ACC112 (cell line): ENCODE results near the gene FMNL2.
"Not testable (repeated sequence)": the region's sequence is repeated elsewhere in the genome, so short reads cannot be mapped to it uniquely, and the experiment has no call there.

Source experiments
- H2AFZ ChIP-seq: fragments of 200-600 bp; sonication (generic); one replicate; pipeline ENCODE4 v1.6.0; 2017; ENCODE audit warnings: antibody characterized with exemption, low read length; ENCODE audit not compliant: unreplicated experiment
- H3K27ac ChIP-seq: fragments of 200-600 bp; sonication (generic); 2 replicates; pipeline ENCODE4 v1.5.1; 2014; ENCODE audit warnings: low read depth, mild to moderate bottlenecking, antibody characterized with exemption, low read length, moderate library complexity
- H3K27me3 ChIP-seq: fragments of 200-600 bp; sonication (generic); 2 replicates; pipeline ENCODE4 v1.6.1; 2014; ENCODE audit warnings: mild to moderate bottlenecking, antibody characterized with exemption, low read length, moderate library complexity, mixed read lengths; ENCODE audit not compliant: insufficient read depth
- H3K36me3 ChIP-seq: fragments of 200-600 bp; sonication (generic); 2 replicates; pipeline ENCODE4 v1.6.1; 2016; ENCODE audit warnings: mild to moderate bottlenecking, antibody characterized with exemption, low read length, moderate library complexity, mixed read lengths; ENCODE audit not compliant: insufficient read depth
- H3K4me1 ChIP-seq: fragments of 200-600 bp; sonication (generic); one replicate; pipeline ENCODE4 v1.6.1; 2016; ENCODE audit warnings: low read length, mixed read lengths; ENCODE audit not compliant: insufficient read depth, unreplicated experiment, control insufficient read depth
- H3K4me3 ChIP-seq: fragments of 200-600 bp; sonication (generic); 2 replicates; pipeline ENCODE4 v1.5.1; 2014; ENCODE audit warnings: mild to moderate bottlenecking, low read depth, low read length
- H3K79me2 ChIP-seq: fragments of 200-600 bp; sonication (generic); one replicate; pipeline ENCODE4 v1.6.0; 2016; ENCODE audit warnings: low read length; ENCODE audit not compliant: control insufficient read depth, unreplicated experiment, insufficient read depth

The FMNL2 gene

DNA sequence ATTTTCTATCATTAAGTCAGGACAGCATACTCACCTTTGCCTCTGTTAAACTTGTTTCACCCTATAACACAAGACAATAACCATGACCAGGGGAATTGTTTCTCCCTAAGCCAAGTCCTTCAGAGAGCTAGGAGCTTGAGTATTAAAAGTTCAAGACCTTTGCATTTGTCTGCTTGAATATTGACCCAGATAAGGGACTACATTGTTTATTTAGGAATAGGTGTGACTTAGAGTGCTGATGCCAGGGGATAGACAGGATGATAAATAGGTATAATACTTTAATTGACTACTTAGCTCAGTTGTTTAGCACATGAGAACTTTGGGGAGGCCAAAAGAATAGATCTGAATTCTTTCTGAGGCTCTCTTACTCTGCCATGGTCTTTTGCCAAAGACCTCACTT, 185.8 kb downstream of the FMNL2 start:
- peaks cover 23% of the 10 kb centered on the region for H3K79me2 ChIP-seq
- H3K36me3 ChIP-seq, result no peaks in the 10 kb centered on the region
- no peaks in the 10 kb centered on the region for H3K27me3 ChIP-seq
- H3K4me3 ChIP-seq, result no peak overlapping the region
- H3K27ac ChIP-seq, result no peak overlapping the region
- H2AFZ ChIP-seq, result no peak overlapping the region
- H3K4me1 ChIP-seq, result peaks cover 35% of the 10 kb centered on the region

DNA sequence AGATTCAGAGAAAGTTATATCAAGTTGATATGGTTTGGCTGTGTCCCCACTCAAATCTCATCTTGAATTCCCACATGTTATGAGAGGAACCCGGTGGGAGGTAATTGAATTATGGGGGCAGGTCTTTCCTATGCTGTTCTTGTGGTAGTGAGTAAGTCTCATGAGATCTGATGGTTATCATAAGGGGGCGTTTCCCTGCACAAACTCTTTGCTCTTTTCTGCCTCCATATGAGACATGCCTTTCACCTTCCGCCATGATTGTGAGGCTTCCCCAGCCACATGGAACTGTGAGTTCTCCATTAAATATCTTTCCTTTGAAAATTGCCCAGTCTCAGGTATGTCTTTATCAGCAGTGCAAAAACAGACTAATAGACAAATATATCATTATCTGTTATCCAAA, 187.5 kb downstream of the FMNL2 start:
- Histone ChIP-seq H3K79me2 (peaks cover 28% of the 10 kb centered on the region), H3K27ac (peak overlapping the region; percentile 68), H3K4me1 (peaks cover 44% of the 10 kb centered on the region)
- not testable (repeated sequence) for H3K27me3 ChIP-seq, H2AFZ ChIP-seq, H3K4me3 ChIP-seq, H3K36me3 ChIP-seq

DNA sequence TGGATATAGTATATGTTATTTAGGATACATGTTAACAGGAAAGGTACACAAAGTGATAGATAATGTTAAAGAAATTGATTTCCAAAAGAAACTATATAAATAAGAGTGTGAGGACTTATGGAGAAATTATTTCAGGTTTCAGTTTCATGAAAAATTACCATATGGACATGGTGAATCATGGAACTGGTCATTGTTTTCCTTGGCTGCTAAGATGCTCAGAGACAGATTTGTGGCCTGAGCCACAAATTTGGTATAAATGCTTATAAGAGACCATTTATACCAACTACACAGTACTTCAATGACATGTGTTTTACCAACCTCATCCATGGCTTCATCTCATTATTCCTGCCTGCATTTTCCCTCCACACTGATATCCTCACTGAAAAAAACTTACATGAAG, 188.1 kb downstream of the FMNL2 start:
- Histone ChIP-seq H3K27me3 (no peaks in the 10 kb centered on the region), H3K4me1 (peaks cover 44% of the 10 kb centered on the region), H3K79me2 (peaks cover 28% of the 10 kb centered on the region), H3K4me3 (peak overlapping the region; percentile 11; the same call in 1 of the 2 replicates), H3K36me3 (no peaks in the 10 kb centered on the region), H3K27ac (peak overlapping the region; percentile 68), H2AFZ (no peak overlapping the region)

DNA sequence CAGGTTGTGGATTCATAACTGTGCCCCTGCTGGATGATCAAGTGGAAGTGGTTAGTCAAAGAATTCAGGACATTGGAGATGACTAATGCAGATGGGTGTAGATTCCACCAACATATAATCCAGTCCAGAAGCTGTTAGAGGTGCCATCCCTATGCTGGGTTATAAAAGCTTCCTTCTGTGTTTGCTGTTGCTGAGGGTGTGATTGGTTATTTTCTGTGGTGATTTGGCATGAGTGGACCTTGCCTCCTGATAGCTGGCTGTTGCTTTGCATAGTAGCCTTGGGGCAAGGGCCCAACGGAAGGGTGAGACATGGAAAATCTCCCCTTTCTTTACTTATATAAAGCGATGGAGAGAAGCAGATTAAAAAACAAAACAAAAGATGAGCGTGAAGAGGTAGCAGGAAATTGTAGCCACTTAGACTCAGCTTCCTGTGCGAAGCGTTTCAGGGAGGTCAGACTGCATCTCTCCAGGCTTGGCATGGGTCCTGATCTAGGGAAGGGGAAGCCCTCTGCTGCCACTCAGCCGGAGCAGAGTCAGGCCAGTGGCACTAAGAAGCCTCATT, 190.4 kb downstream of the FMNL2 start:
- H3K27ac ChIP-seq, result peak overlapping the region; percentile 70
- H3K79me2 ChIP-seq, result peaks cover 23% of the 10 kb centered on the region
- no peaks in the 10 kb centered on the region for H3K36me3 ChIP-seq
- H3K4me1 ChIP-seq, result peaks cover 44% of the 10 kb centered on the region
- no peaks in the 10 kb centered on the region for H3K27me3 ChIP-seq
- H3K4me3 ChIP-seq, result peak overlapping the region; percentile 13; the same call in 1 of the 2 replicates
- no peak overlapping the region for H2AFZ ChIP-seq

- Histone ChIP-seq H3K4me1 (peaks cover 29% of the 10 kb centered on the region), H3K4me3 (no peak overlapping the region), H3K79me2 (peaks cover 25% of the 10 kb centered on the region), H3K27ac (no peak overlapping the region), H3K36me3 (no peaks in the 10 kb centered on the region), H2AFZ (no peak overlapping the region), H3K27me3 (no peaks in the 10 kb centered on the region)
Measured at GRCh38 chr2:152529420-152530115, 194.6 kb downstream of the FMNL2 start.

- Histone ChIP-seq H3K27me3 (no peaks in the 10 kb centered on the region), H3K36me3 (no peaks in the 10 kb centered on the region), H3K4me1 (peaks cover 15% of the 10 kb centered on the region), H3K79me2 (peaks cover 43% of the 10 kb centered on the region), H3K4me3 (no peak overlapping the region), H3K27ac (no peak overlapping the region), H2AFZ (no peak overlapping the region)
Measured at GRCh38 chr2:152532241-152532640, 197.3 kb downstream of the FMNL2 start.

GRCh38 chr2:152534460-152535135, 199.6 kb downstream of the FMNL2 start:
- Histone ChIP-seq H3K4me1 (peaks cover 15% of the 10 kb centered on the region), H3K36me3 (no peaks in the 10 kb centered on the region), H3K4me3 (peak overlapping the region; percentile 60), H2AFZ (no peak overlapping the region), H3K27me3 (no peaks in the 10 kb centered on the region), H3K27ac (peak overlapping the region; percentile 39), H3K79me2 (peaks cover 33% of the 10 kb centered on the region)

- Histone ChIP-seq H3K79me2 (peaks cover 40% of the 10 kb centered on the region), H3K27me3 (no peaks in the 10 kb centered on the region), H3K4me3 (no peak overlapping the region), H3K27ac (no peak overlapping the region), H3K36me3 (no peaks in the 10 kb centered on the region), H2AFZ (no peak overlapping the region), H3K4me1 (peaks cover 20% of the 10 kb centered on the region)
Measured at GRCh38 chr2:152537081-152537651, 202.2 kb downstream of the FMNL2 start.

GRCh38 chr2:152539424-152539823, 204.4 kb downstream of the FMNL2 start:
- H3K27ac ChIP-seq, result no peak overlapping the region
- no peaks in the 10 kb centered on the region for H3K36me3 ChIP-seq
- H2AFZ ChIP-seq, result no peak overlapping the region
- no peak overlapping the region for H3K4me3 ChIP-seq
- H3K79me2 ChIP-seq, result peaks cover 30% of the 10 kb centered on the region
- peaks cover 30% of the 10 kb centered on the region for H3K4me1 ChIP-seq
- H3K27me3 ChIP-seq, result no peaks in the 10 kb centered on the region

GRCh38 chr2:152541712-152542111, 206.7 kb downstream of the FMNL2 start:
- Histone ChIP-seq H2AFZ (no peak overlapping the region), H3K27me3 (no peaks in the 10 kb centered on the region), H3K4me1 (peaks cover 22% of the 10 kb centered on the region), H3K79me2 (peaks cover 12% of the 10 kb centered on the region), H3K36me3 (no peaks in the 10 kb centered on the region), H3K4me3 (no peak overlapping the region), H3K27ac (peak overlapping the region; percentile 87; the same call in 1 of the 2 replicates)
